Right atrium auricular region (tissue), 2 donors: Measurements from ENCODE around the gene IL16. TPM values are rescaled to one million over a fixed set of nuclear protein-coding genes. Genes with fewer than 3 reads are reported as not detected.

ENCODE experiments used
- DNase-seq: peaks from one replicate; pipeline ENCODE4 v3.0.0-alpha.2; 2019; ENCODE audit warnings: low spot score
- H3K27ac ChIP-seq, 2 donors: fragments of 200-600 bp; sonication (generic); 1 replicate in 1 of 2; 2 replicates in 1 of 2; pipeline ENCODE4 v1.5.1; 2016 to 2019
- H3K27me3 ChIP-seq, 2 donors: fragments of 200-600 bp; sonication (generic); one replicate each; pipeline versions ENCODE4 v1.5.1 to v1.6.0; 2017 to 2019
- H3K36me3 ChIP-seq: fragments of 200-600 bp; sonication (generic); one replicate; pipeline ENCODE4 v1.5.1; 2016
- H3K4me1 ChIP-seq, 2 donors: fragments of 200-600 bp; sonication (generic); one replicate each; pipeline versions ENCODE4 v1.5.1 to v1.6.0; 2017 to 2019
- H3K4me3 ChIP-seq, 2 donors: fragments of 200-600 bp; sonication (generic); 1 replicate in 1 of 2; 2 replicates in 1 of 2; pipeline ENCODE4 v1.5.1; 2017 to 2019; ENCODE audit warnings: mild to moderate bottlenecking in 1 of 2, moderate library complexity in 1 of 2
- H3K9me3 ChIP-seq, 2 donors: fragments of 200-600 bp; sonication (generic); one replicate each; pipeline ENCODE4 v1.5.1; 2019
- total RNA-seq, 2 donors: library from RNA; depleted of rRNA; stranded (reverse); fragments of >200 nt; gene quantifications; one replicate each; pipeline ENCODE4 v1.1.0, GENCODE V29; 2016
- TF ChIP-seq, protein P1 (sequence below), 2 donors: fragments of 200-600 bp; sonication (generic); IDR thresholded peaks; one replicate each; pipeline ENCODE4 v1.5.1; 2019; ENCODE audit warnings: antibody characterized with exemption in 2 of 2

IL16 gene
- total RNA-seq, 2 donors from 2014 or later: 3.9 to 12.1 TPM

DNA sequence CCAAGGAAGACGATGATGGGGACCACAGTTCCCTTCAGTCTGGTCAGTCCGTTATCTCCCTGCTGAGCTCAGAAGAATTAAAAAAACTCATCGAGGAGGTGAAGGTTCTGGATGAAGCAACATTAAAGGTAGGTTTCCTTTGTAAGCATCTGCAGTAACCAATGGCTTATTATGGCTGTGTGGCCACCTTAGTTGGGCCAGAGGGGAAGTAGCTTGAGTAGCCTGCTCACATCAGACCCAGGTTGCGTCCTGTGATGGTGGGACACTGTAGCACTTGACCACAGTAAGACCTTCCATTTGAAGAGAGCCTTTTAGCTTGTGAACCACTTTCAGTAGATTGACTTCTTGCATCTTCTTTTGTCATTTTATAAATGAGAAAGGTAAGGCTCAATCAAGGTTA, 104.7 kb downstream of the IL16 start:
- no peak overlapping the region for H3K27ac ChIP-seq
- H3K9me3 ChIP-seq: no peaks in the 10 kb centered on the region
- TF ChIP-seq, protein P1, sequence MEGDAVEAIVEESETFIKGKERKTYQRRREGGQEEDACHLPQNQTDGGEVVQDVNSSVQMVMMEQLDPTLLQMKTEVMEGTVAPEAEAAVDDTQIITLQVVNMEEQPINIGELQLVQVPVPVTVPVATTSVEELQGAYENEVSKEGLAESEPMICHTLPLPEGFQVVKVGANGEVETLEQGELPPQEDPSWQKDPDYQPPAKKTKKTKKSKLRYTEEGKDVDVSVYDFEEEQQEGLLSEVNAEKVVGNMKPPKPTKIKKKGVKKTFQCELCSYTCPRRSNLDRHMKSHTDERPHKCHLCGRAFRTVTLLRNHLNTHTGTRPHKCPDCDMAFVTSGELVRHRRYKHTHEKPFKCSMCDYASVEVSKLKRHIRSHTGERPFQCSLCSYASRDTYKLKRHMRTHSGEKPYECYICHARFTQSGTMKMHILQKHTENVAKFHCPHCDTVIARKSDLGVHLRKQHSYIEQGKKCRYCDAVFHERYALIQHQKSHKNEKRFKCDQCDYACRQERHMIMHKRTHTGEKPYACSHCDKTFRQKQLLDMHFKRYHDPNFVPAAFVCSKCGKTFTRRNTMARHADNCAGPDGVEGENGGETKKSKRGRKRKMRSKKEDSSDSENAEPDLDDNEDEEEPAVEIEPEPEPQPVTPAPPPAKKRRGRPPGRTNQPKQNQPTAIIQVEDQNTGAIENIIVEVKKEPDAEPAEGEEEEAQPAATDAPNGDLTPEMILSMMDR (IDR thresholded peaks at IDR 0.05): no peak
- DNase-seq: no peak
- no peak overlapping the region for H3K4me3 ChIP-seq
- peaks cover 0 to 8% of the 10 kb centered on the region in 2 donors for H3K4me1 ChIP-seq
- no peaks in the 10 kb centered on the region for H3K27me3 ChIP-seq
- H3K36me3 ChIP-seq: peaks cover 7% of the 10 kb centered on the region

DNA sequence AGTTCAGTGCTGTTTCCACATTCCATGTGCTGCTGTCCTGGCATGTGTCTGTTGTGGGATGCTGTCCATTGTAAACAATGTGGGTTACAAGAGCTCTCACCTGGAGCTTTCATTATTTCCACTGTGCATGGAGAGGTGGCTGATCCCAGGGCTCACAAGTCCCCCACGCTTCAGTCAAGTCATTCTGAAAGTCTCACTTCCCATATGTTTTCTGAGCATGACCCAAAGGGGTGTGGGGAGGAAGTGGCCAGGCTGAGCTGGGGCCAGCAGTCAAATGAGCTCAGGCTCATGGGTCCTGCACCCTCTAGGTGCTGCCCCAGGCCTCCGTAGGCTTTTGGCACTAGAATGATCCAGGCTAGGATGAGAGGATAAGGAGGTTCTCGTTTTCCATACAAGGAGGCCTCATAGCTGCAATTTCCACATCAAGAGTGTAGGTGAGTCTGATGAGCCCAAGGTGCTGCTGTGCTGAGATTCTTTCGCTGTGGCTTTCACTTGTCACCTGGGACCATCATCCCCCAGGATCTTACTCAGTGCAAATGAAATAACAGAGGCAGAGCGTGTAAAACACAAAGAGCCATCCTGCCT, 105.2 kb downstream of the IL16 start:
- Histone ChIP-seq H3K9me3 (no peaks in the 10 kb centered on the region), H3K27me3 (no peaks in the 10 kb centered on the region), H3K27ac (no peak overlapping the region), H3K4me3 (no peak overlapping the region), H3K4me1 (peaks cover 0 to 4% of the 10 kb centered on the region in 2 donors), H3K36me3 (peaks cover 13% of the 10 kb centered on the region)
- DNase-seq: no peak
- TF ChIP-seq, protein P1 (IDR thresholded peaks at IDR 0.05): no peak

DNA sequence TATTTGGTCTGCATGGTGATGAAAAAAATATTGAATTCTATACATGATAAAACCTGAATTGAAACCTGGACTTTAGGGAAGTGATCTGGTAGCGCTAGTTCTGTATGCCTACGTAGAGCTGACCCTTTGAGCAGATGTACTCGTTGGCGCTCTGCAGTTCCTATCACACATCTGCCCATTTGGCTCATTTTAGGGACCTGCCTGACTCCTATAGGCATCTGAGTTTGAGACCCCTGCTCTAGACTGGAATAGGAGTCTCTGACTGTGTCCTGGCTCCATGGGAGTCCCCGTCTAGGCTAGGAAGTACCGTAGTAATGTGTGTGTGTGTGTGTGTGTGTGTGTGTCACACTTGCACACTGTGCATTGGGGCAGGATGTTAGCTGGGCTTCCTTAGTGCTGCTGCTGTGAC, 106.0 kb downstream of the IL16 start:
- no peak for DNase-seq
- H3K36me3 ChIP-seq: peaks cover 13% of the 10 kb centered on the region
- no peak overlapping the region for H3K27ac ChIP-seq
- no peaks in the 10 kb centered on the region for H3K4me1 ChIP-seq
- H3K9me3 ChIP-seq: no peaks in the 10 kb centered on the region
- no peak overlapping the region for H3K4me3 ChIP-seq
- TF ChIP-seq, protein P1 (IDR thresholded peaks at IDR 0.05): no peak
- no peaks in the 10 kb centered on the region for H3K27me3 ChIP-seq

DNA sequence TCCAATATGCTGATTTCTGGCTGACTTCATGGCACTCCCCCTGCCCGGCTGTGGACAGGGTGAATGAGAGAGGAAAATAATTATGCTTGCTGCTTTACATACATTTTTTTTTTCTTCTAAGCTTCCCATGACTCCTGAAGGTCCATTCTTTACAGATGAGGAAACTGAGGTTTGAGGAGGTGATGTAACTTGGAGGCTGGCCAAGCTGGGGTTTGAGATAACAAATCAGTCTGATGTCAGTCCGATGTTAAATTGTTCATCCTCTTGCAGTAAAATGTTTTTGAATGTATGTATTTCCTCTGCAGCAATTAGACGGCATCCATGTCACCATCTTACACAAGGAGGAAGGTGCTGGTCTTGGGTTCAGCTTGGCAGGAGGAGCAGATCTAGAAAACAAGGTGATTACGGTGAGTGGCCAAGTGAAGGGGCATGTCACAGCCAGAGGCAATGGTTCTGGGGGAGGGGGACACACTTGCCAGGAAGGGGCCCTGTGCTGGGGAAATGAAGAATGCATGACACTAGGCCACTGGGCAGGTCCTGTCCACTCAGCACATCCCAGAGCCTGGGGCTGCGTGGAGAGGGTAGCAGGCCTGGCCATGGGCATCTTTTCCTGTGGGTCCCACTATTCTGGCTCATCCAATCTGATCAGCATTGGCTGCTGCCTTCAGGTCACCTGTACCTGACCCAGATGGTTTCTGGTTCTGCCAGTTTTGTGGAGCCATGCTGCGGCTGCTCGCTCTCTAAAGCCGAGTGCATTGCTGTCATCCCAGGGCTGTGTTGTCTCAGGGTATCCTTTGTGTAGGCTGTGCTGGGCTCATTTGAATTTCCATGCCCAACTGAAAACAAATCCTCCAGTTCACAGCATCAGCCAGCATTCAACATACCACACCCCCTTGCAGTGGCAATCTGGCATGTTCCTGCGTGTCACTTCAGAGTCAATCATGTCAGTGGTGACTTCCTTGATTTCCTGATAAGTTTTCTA, 106.9 kb downstream of the IL16 start:
- Histone ChIP-seq H3K36me3 (peaks cover 17% of the 10 kb centered on the region), H3K27me3 (no peaks in the 10 kb centered on the region), H3K27ac (peak overlapping the region; percentile 18 to 19), H3K4me3 (no peak overlapping the region), H3K9me3 (no peaks in the 10 kb centered on the region), H3K4me1 (no peaks in the 10 kb centered on the region)
- DNase-seq: no peak
- TF ChIP-seq, protein P1 (IDR thresholded peaks at IDR 0.05): no peak

DNA sequence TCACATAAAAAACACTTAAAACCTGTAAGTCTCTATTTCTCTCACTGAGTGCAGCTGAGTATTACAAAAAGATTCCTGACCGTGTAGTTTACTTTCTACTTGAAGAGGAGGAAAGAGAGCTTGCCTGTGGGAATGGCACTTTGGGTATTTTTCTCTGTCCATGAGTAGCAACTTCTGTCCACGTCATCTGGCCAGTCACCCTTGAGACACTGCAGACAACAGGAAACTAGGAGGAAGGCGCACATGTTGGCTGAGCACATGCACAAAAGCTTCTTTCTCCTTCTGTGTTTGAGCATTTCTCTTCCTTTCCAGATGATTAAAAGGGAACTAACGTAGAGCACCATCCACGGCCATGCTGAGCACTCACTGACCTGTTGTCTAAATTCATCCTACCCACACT, 107.5 kb downstream of the IL16 start:
- Histone ChIP-seq H3K27me3 (no peaks in the 10 kb centered on the region), H3K4me1 (no peaks in the 10 kb centered on the region), H3K4me3 (no peak overlapping the region), H3K9me3 (no peaks in the 10 kb centered on the region), H3K27ac (peak overlapping the region in 1 of 2 donors; percentile 19), H3K36me3 (peaks cover 23% of the 10 kb centered on the region)
- TF ChIP-seq, protein P1 (IDR thresholded peaks at IDR 0.05): no peak
- DNase-seq: peak; percentile 73
